Colonic mucosa (tissue), 4 donors: ENCODE data around the gene GNPTG. TPM values are rescaled to one million over a fixed set of nuclear protein-coding genes. Genes with fewer than 3 reads are reported as not detected.

Experiments
- DNase-seq: peaks from one replicate; pipeline ENCODE4 v3.0.0-alpha.2; 2020
- H3K27ac ChIP-seq: fragments of 200-600 bp; one replicate; pipeline ENCODE4 v1.8.0; 2021
- H3K27me3 ChIP-seq: fragments of 200-600 bp; one replicate; pipeline ENCODE4 v1.8.0; 2021
- H3K36me3 ChIP-seq: fragments of 200-600 bp; one replicate; pipeline ENCODE4 v1.8.0; 2021
- H3K4me1 ChIP-seq: fragments of 200-600 bp; one replicate; pipeline ENCODE4 v1.8.0; 2021; ENCODE audit warnings: mild to moderate bottlenecking
- H3K4me3 ChIP-seq: fragments of 200-600 bp; one replicate; pipeline ENCODE4 v1.8.0; 2021
- H3K9ac ChIP-seq, 2 donors: one replicate each; pipeline ENCODE4 v1.7.0; 2013; ENCODE audit warnings: control low read depth in 2 of 2, low read depth in 2 of 2, low read length in 2 of 2
- H3K9me3 ChIP-seq: fragments of 200-600 bp; one replicate; pipeline ENCODE4 v1.8.0; 2021
- CTCF ChIP-seq: fragments of 200-600 bp; IDR thresholded peaks from one replicate; pipeline ENCODE4 v1.8.0; 2022; ENCODE audit warnings: antibody characterized with exemption, mild to moderate bottlenecking
- intact Hi-C: fragments of 100-400 bp; cut with DNase I; formaldehyde crosslinking; loops from one replicate; pipeline ENCODE4 v1.14.1; 2022
- total RNA-seq, 2 donors: library from RNA; stranded (reverse); fragmentation: NEBNext Ultra II Directional in 1 of 2; extraction: Animal tissue kit (Norgen Biotek cat#: 25700) in 1 of 2; gene quantifications; one replicate each; pipeline ENCODE4 v1.2.1, GENCODE V29; 2021
- donor health status: healthy.
- donor health status: DM: no; HTN: no; CAD: no.
- donor health status: DM: no; HTN: no; CAD: no.

GNPTG gene
- total RNA-seq, 2 donors from 2014 or later, result 48.2 to 59.1 TPM

GRCh38 chr16:1362807-1363206 lies 11.1 kb downstream of the GNPTG start:
- TF ChIP-seq CTCF, result no peak
- H3K27me3 ChIP-seq, result no peaks in the 10 kb centered on the region
- H3K9me3 ChIP-seq, result no peaks in the 10 kb centered on the region
- H3K4me1 ChIP-seq, result no peaks in the 10 kb centered on the region
- H3K27ac ChIP-seq, result no peak overlapping the region
- peaks cover 4% of the 10 kb centered on the region for H3K36me3 ChIP-seq
- intact Hi-C loops, result no loop called here
- no peak for DNase-seq
- H3K9ac ChIP-seq, result no peak overlapping the region
- H3K4me3 ChIP-seq, result no peak overlapping the region

- no peak overlapping the region for H3K27ac ChIP-seq
- peak; percentile 55 for DNase-seq
- peaks cover 4% of the 10 kb centered on the region for H3K36me3 ChIP-seq
- no peak overlapping the region for H3K9ac ChIP-seq
- H3K9me3 ChIP-seq, result no peaks in the 10 kb centered on the region
- intact Hi-C loops, result no loop called here
- peak; percentile 83 for TF ChIP-seq CTCF
- H3K4me3 ChIP-seq, result no peak overlapping the region
- no peaks in the 10 kb centered on the region for H3K27me3 ChIP-seq
- H3K4me1 ChIP-seq, result no peaks in the 10 kb centered on the region
Observed at GRCh38 chr16:1363501-1364041, 11.8 kb downstream of the GNPTG start.

- peaks cover 4% of the 10 kb centered on the region for H3K36me3 ChIP-seq
- intact Hi-C loops, result no loop called here
Observed at GRCh38 chr16:1364510-1364909, 12.8 kb downstream of the GNPTG start.

GRCh38 chr16:1366060-1366711 lies 14.5 kb downstream of the GNPTG start:
- Histone ChIP-seq H3K9me3 (no peaks in the 10 kb centered on the region), H3K9ac (no peak overlapping the region), H3K27ac (no peak overlapping the region), H3K27me3 (no peaks in the 10 kb centered on the region), H3K4me1 (no peaks in the 10 kb centered on the region), H3K4me3 (no peak overlapping the region), H3K36me3 (peaks cover 4% of the 10 kb centered on the region)
- no peak for DNase-seq
- TF ChIP-seq CTCF, result no peak
- intact Hi-C loops, result no loop called here

More at GRCh38 chr16:1364510-1364909, 12.8 kb downstream of the GNPTG start:
- Histone ChIP-seq H3K4me1 (no peaks in the 10 kb centered on the region), H3K27ac (no peak overlapping the region), H3K27me3 (no peaks in the 10 kb centered on the region), H3K9me3 (no peaks in the 10 kb centered on the region), H3K4me3 (no peak overlapping the region), H3K9ac (no peak overlapping the region)
- TF ChIP-seq CTCF, result no peak
- no peak for DNase-seq

GRCh38 chr16:1366712-1367299 lies 15.1 kb downstream of the GNPTG start:
- Histone ChIP-seq H3K27ac (no peak overlapping the region), H3K9me3 (no peaks in the 10 kb centered on the region), H3K4me1 (no peaks in the 10 kb centered on the region), H3K9ac (no peak overlapping the region), H3K36me3 (peaks cover 4% of the 10 kb centered on the region), H3K27me3 (no peaks in the 10 kb centered on the region), H3K4me3 (no peak overlapping the region)
- TF ChIP-seq CTCF, result no peak
- intact Hi-C loops, result no loop called here
- no peak for DNase-seq
